ENCODE data around the gene KCNH1. TPM values are rescaled to one million over a fixed set of nuclear protein-coding genes. Genes with fewer than 3 reads are reported as not detected.

The KCNH1 gene
- total and polyA plus RNA-seq, 2 of the 4 experiments (the other 2 are of a cell fraction) = 0.27 to 0.54 TPM

- H3K9me1 ChIP-seq (ENCODE audit: insufficient read depth, low read length) = no peaks in the 10 kb centered on the region
- H3K4me1 ChIP-seq (ENCODE audit: control insufficient read depth, insufficient read depth, low read length) = no peaks in the 10 kb centered on the region
- dilution Hi-C loops (cut with HindIII; ENCODE audit: low sequenced_read_pairs, unreplicated experiment) = no loop called here
- no peak overlapping the region for H3K4me2 ChIP-seq (ENCODE audit: low read depth, low read length)
- POLR2A ChIA-PET (ENCODE audit: unreplicated experiment) = no interaction called here
- H3K56ac ChIP-seq (ENCODE audit: extremely low read depth, insufficient read depth, low read length) = no peak overlapping the region
- no TSS peak for BruUV-seq (replicated peaks)
- no peaks in the 10 kb centered on the region for H3K27me3 ChIP-seq (ENCODE audit: control insufficient read depth, insufficient read depth, low read length)
- H2BK5ac ChIP-seq (ENCODE audit: low read depth, low read length, poor library complexity, severe bottlenecking) = no peak overlapping the region
- no peak for ATAC-seq (ENCODE audit: low read depth)
- H2BK20ac ChIP-seq (ENCODE audit: low read depth, low read length) = no peak overlapping the region
- no peak for TF ChIP-seq NFE2L2 (IDR thresholded peaks at IDR 0.05; ENCODE audit: low read depth, low read length)
- TF ChIP-seq SMC3 (IDR thresholded peaks at IDR 0.05; ENCODE audit: low read depth, low read length) = no peak
- no peak for TF ChIP-seq BHLHE40 (IDR thresholded peaks at IDR 0.05; ENCODE audit: low read depth, low read length)
- TF ChIP-seq MXI1 (IDR thresholded peaks at IDR 0.05; ENCODE audit: borderline replicate concordance, low read depth, low read length) = no peak
- no peak for TF ChIP-seq ELK1 (IDR thresholded peaks at IDR 0.05; ENCODE audit: borderline replicate concordance, low read depth, low read length)
- no peak for TF ChIP-seq FOS (IDR thresholded peaks at IDR 0.05; ENCODE audit: low read depth, low read length)
- no peak for TF ChIP-seq CEBPB (IDR thresholded peaks at IDR 0.05; ENCODE audit: low read depth, low read length)
- no peak for TF ChIP-seq RCOR1 (IDR thresholded peaks at IDR 0.05; ENCODE audit: insufficient replicate concordance, low read length)
- TF ChIP-seq MAFK (IDR thresholded peaks at IDR 0.05; ENCODE audit: low read depth, low read length) = no peak
- TF ChIP-seq CTCF (conservative IDR thresholded peaks at IDR 0.05; ENCODE audit: low read depth, low read length) = no peak
- H2AK9ac ChIP-seq (replicated peaks; ENCODE audit: low read depth, low read length, poor library complexity) = no peak overlapping the region
- no peak overlapping the region for H3K4ac ChIP-seq (ENCODE audit: low read depth, low read length)
- no peak for DNase-seq
- no peaks in the 10 kb centered on the region for H4K20me1 ChIP-seq (ENCODE audit: insufficient read depth, low read length)
- no peak overlapping the region for H4K5ac ChIP-seq (ENCODE audit: low read depth, low read length)
- H3K23ac ChIP-seq (ENCODE audit: low read depth, low read length) = no peak overlapping the region
- no peak overlapping the region for H2AK5ac ChIP-seq (ENCODE audit: low read depth, low read length)
- H2AFZ ChIP-seq (replicated peaks; ENCODE audit: low read length, poor library complexity) = no peak overlapping the region
- CTCF ChIA-PET = interaction anchor here (1.0 kb wide), 1 partner anchor 12 kb away, joined by 3 read pairs; no protein-coding TSS in a partner anchor
- H3K18ac ChIP-seq (ENCODE audit: low read depth, low read length) = no peak overlapping the region
- no peak overlapping the region for H3K9ac ChIP-seq (ENCODE audit: low read depth, low read length)
- H4K8ac ChIP-seq (ENCODE audit: low read depth in 2 of 2, low read length in 2 of 2) = no peak overlapping the region
- H2BK120ac ChIP-seq (ENCODE audit: low read depth, low read length) = no peak overlapping the region
- H3K14ac ChIP-seq (replicated peaks; ENCODE audit: low read depth, low read length) = no peak overlapping the region
- H3K27ac ChIP-seq (ENCODE audit: insufficient read depth, low read length) = no peak overlapping the region
- H4K91ac ChIP-seq (ENCODE audit: insufficient read depth, low read depth, low read length) = no peak overlapping the region
- intact Hi-C loops (cut with micrococcal nuclease) = no loop called here
- H2BK15ac ChIP-seq (ENCODE audit: low read depth, low read length) = no peak overlapping the region
- no peaks in the 10 kb centered on the region for H3K36me3 ChIP-seq (ENCODE audit: control insufficient read depth, insufficient read depth, low read length)
- in situ Hi-C loops (cut with MboI; ENCODE audit: low sequenced_read_pairs) = no loop called here
- H3K9me3 ChIP-seq (ENCODE audit: control insufficient read depth, insufficient read depth, low read length) = peaks cover 2% of the 10 kb centered on the region; the same call in 1 of the 2 replicates
- H3K4me3 ChIP-seq (ENCODE audit: insufficient read depth, low read depth, low read length) = no peak overlapping the region
- no peaks in the 10 kb centered on the region for H3K79me1 ChIP-seq (ENCODE audit: low read depth in 1 of 2, low read length in 2 of 2)
Observed at GRCh38 chr1:210850556-210850955, 283.4 kb downstream of the KCNH1 start.
